ENCODE data around the gene XRCC5.

Gene XRCC5

GRCh38 chr2:216159144-216159543 lies 50.0 kb downstream of the XRCC5 start:
- DNase-seq (ENCODE audit: low read depth in 2 of 2) = no peak

GRCh38 chr2:216159646-216160045 lies 50.5 kb downstream of the XRCC5 start:
- no peak for DNase-seq (ENCODE audit: low read depth in 2 of 2)

GRCh38 chr2:216160786-216161185 lies 51.6 kb downstream of the XRCC5 start:
- DNase-seq (ENCODE audit: low read depth in 2 of 2) = no peak

- DNase-seq (ENCODE audit: low read depth in 2 of 2) = no peak
Measured at GRCh38 chr2:216161967-216162366, 52.8 kb downstream of the XRCC5 start.

- DNase-seq (ENCODE audit: low read depth in 2 of 2) = no peak
Measured at GRCh38 chr2:216163518-216163917, 54.4 kb downstream of the XRCC5 start.

- no peak for DNase-seq (ENCODE audit: low read depth in 2 of 2)
Measured at GRCh38 chr2:216164087-216164486, 54.9 kb downstream of the XRCC5 start.

GRCh38 chr2:216164576-216164975 lies 55.4 kb downstream of the XRCC5 start:
- no peak for DNase-seq (ENCODE audit: low read depth in 2 of 2)

- DNase-seq (ENCODE audit: low read depth in 2 of 2) = no peak
Measured at GRCh38 chr2:216165711-216166110, 56.6 kb downstream of the XRCC5 start.

GRCh38 chr2:216169087-216169486 lies 59.9 kb downstream of the XRCC5 start:
- DNase-seq (ENCODE audit: low read depth in 2 of 2) = no peak

GRCh38 chr2:216170076-216170763 lies 61.1 kb downstream of the XRCC5 start:
- DNase-seq (ENCODE audit: low read depth in 2 of 2) = no peak

GRCh38 chr2:216171011-216171410 lies 61.9 kb downstream of the XRCC5 start:
- DNase-seq (ENCODE audit: low read depth in 2 of 2) = no peak

- DNase-seq (ENCODE audit: low read depth in 2 of 2) = no peak
Measured at GRCh38 chr2:216172493-216172892, 63.3 kb downstream of the XRCC5 start.

GRCh38 chr2:216179015-216179414 lies 69.9 kb downstream of the XRCC5 start:
- DNase-seq (ENCODE audit: low read depth in 2 of 2) = no peak

- no peak for DNase-seq (ENCODE audit: low read depth in 2 of 2)
Measured at GRCh38 chr2:216181351-216181750, 72.2 kb downstream of the XRCC5 start.

- no peak for DNase-seq (ENCODE audit: low read depth in 2 of 2)
Measured at GRCh38 chr2:216181953-216182461, 72.9 kb downstream of the XRCC5 start.

GRCh38 chr2:216183462-216183861 lies 74.3 kb downstream of the XRCC5 start:
- no peak for DNase-seq (ENCODE audit: low read depth in 2 of 2)

GRCh38 chr2:216188559-216188850 lies 79.4 kb downstream of the XRCC5 start:
- DNase-seq (ENCODE audit: low read depth in 2 of 2) = no peak

GRCh38 chr2:216188956-216189355 lies 79.8 kb downstream of the XRCC5 start:
- no peak for DNase-seq (ENCODE audit: low read depth in 2 of 2)

- no peak for DNase-seq (ENCODE audit: low read depth in 2 of 2)
Measured at GRCh38 chr2:216189410-216189809, 80.3 kb downstream of the XRCC5 start.

- no peak for DNase-seq (ENCODE audit: low read depth in 2 of 2)
Measured at GRCh38 chr2:216192181-216192580, 83.0 kb downstream of the XRCC5 start.

GRCh38 chr2:216192931-216193330 lies 83.8 kb downstream of the XRCC5 start:
- DNase-seq (ENCODE audit: low read depth in 2 of 2) = no peak

GRCh38 chr2:216194013-216194412 lies 84.9 kb downstream of the XRCC5 start:
- DNase-seq (ENCODE audit: low read depth in 2 of 2) = no peak

GRCh38 chr2:216194561-216194960 lies 85.4 kb downstream of the XRCC5 start:
- DNase-seq (ENCODE audit: low read depth in 2 of 2) = no peak

- no peak for DNase-seq (ENCODE audit: low read depth in 2 of 2)
Measured at GRCh38 chr2:216195565-216196029, 86.4 kb downstream of the XRCC5 start.
